LNCAP (cell line): ENCODE measurements around the gene STIMATE.

ENCODE experiments used
- TF ChIP-seq, protein P1 (sequence below): fragments of 450-650 bp; IDR thresholded peaks from 2 replicates; pipeline ENCODE4 v1.5.1; 2017; ENCODE audit warnings: mild to moderate bottlenecking

Gene STIMATE

DNA sequence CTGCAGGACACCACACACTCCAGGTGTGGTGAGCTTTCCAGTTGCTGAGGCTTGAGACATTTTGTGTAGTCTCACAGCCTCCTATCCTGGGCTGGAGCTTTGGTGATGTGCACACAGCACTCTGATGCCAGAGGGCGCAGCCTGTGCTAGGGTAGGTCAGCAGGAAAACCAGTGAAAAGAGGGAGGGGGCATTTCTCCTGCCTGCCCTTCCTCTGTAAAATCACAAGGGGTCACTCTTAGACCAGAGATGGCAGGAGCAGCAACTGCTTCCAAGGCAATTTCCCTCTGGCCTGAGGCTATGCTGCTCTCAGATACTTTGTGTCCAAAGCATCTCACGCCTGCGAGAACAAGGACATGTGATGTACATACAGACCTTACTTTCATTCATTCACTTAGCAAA lies 46.0 kb downstream of the STIMATE start:
- TF ChIP-seq, protein P1, sequence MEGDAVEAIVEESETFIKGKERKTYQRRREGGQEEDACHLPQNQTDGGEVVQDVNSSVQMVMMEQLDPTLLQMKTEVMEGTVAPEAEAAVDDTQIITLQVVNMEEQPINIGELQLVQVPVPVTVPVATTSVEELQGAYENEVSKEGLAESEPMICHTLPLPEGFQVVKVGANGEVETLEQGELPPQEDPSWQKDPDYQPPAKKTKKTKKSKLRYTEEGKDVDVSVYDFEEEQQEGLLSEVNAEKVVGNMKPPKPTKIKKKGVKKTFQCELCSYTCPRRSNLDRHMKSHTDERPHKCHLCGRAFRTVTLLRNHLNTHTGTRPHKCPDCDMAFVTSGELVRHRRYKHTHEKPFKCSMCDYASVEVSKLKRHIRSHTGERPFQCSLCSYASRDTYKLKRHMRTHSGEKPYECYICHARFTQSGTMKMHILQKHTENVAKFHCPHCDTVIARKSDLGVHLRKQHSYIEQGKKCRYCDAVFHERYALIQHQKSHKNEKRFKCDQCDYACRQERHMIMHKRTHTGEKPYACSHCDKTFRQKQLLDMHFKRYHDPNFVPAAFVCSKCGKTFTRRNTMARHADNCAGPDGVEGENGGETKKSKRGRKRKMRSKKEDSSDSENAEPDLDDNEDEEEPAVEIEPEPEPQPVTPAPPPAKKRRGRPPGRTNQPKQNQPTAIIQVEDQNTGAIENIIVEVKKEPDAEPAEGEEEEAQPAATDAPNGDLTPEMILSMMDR, result peak; percentile 92

DNA sequence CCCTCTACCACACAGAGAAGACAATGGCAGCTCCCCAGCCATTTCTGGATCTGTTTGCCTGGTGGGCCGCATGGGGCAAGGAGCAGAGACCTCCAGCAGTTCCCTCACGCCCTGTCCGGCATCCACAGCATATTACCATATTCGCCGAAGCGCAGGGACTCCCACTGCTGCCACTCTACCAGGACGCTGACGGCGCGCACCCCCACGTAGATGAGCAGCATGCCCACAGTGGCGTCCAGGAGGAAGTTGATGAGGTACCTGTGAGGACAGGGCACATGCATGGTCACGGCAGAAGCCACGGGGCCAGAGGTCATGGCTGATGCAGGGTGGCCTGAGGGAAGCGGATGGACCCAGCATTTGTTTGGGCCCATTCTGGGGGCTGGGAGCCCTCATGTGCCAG lies 47.7 kb downstream of the STIMATE start:
- TF ChIP-seq, protein P1, result no peak

DNA sequence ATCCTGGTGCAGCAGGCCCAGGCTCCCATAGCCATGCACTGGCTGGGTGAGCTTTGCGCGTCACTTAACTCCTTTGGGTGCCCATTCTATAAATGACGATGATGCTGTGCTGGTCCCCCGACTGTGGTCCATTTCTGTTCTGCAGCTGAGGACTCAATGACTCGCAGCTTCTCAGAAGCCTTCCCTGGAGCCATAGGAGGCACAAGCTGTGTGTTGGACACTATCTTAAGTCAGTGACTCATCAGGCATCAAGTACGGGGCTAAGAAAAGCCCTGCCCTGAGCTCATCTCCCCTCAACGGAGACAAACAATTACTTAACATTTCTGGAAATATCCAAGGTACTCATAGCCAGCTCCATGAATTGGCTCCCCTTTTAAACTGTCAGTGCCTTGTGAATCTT lies 48.7 kb downstream of the STIMATE start:
- TF ChIP-seq, protein P1, result no peak

DNA sequence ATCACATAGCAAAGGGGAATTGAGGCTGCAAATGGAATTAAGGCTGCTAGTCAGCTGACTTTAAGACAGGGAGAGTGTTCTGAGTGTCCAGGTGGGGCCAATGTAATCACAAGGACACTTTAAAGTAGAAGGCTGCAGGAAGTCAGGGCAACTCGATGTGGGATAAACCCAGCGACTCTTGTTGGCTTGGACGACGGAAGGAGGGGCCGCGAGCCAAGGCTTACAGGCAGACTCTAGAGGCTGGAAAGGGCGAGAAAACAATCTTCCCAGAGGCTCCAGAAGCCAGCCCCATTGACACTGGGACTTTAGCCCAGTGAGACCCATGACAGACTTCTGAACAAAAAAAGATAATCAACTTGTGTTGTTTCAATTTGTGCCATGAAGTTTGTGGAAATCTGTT lies 49.6 kb downstream of the STIMATE start:
- TF ChIP-seq, protein P1, result no peak

DNA sequence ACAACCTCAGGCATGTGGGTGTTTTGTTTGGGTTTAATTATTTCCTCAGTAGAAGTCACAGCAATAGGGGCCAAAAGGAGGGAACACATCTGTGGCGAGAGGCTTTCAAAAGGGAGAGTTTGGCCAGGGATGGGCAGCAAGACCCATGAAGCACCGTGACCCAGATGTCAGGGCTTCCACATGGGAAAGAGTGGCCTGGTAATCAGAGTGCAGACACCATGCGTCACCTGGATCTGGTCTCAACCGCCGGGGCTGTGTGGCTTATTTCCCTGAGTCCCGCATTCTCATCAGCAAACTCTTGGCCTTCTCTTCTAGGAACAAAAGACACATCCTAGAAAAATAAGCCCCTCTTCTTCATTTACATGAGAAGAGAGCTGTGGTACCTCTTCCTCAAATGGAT lies 50.1 kb downstream of the STIMATE start:
- TF ChIP-seq, protein P1, result no peak

DNA sequence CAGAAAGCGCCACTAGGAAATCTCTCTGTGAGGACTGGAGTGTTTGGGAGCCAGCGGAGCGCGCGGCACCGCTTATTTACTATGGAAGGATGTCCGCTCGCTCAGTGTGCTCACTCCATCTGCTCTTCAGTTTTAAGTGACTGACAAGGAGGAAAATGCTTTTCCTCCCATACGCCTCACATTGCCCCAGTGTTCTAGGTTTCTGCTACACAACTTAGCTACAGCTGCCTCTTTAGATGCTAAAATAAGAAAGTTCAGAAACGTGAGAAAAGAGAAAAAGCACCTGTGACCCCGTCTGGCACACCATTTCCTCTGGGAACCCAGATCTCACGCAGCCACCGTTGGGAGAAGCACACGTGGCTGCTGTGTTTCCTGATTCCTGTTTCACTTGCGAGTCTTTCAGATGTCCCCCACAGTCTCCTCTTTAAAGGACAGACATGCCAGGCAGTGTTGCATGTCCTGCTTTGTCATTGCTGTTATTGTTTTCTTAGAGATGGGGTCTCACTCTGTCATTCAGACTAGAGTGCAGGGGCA lies 50.8 kb downstream of the STIMATE start:
- TF ChIP-seq, protein P1, result no peak

DNA sequence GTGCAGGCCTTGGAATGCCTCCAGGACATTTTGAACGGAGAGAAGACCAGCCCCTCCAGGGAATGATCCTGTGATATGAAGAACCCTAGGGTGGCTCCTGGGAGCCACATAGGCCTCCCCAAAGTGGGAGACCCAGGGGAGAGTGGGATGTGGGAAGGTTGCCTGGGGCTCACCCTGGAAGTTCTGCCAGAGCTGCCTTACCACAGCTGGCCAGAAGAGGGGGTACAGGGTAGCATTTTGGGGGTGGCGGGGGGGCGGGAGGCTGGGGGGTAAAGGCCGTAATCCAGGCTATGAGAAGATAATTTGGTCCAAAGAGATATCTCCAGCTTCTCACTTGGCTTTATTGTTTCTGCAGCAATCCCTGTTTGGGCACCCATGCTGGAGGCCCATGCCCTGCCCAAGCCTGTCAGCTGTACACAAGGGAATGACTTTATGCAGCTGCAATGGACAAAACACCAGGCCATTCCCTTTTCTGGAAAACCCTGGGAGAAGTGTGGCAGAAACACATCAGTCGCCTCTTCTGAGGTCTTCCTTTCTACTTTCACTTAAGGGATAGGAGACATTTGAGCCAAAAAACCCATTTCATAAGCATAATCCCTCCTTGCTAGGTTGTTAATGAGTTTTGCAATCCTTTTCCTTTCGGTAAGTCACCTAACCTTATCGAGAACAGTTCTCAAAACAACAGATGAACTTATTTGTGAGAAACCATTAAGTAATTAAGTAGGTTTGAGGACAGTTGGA lies 51.5 kb downstream of the STIMATE start:
- TF ChIP-seq, protein P1, result 0 out of 2 replicates have a peak, but pooled peaks have one; percentile 28
